VCaP (cell line): ENCODE results near the gene CPNE6.

ENCODE experiments used
- H3K27ac ChIP-seq: fragments of 450-650 bp; 2 replicates; pipeline ENCODE4 v1.5.1; 2017
- TF ChIP-seq, protein P1 (sequence below): fragments of 450-650 bp; conservative IDR thresholded peaks from 2 replicates; pipeline ENCODE4 v1.5.1; 2017; ENCODE audit warnings: mild to moderate bottlenecking, moderate library complexity

CPNE6 gene

DNA sequence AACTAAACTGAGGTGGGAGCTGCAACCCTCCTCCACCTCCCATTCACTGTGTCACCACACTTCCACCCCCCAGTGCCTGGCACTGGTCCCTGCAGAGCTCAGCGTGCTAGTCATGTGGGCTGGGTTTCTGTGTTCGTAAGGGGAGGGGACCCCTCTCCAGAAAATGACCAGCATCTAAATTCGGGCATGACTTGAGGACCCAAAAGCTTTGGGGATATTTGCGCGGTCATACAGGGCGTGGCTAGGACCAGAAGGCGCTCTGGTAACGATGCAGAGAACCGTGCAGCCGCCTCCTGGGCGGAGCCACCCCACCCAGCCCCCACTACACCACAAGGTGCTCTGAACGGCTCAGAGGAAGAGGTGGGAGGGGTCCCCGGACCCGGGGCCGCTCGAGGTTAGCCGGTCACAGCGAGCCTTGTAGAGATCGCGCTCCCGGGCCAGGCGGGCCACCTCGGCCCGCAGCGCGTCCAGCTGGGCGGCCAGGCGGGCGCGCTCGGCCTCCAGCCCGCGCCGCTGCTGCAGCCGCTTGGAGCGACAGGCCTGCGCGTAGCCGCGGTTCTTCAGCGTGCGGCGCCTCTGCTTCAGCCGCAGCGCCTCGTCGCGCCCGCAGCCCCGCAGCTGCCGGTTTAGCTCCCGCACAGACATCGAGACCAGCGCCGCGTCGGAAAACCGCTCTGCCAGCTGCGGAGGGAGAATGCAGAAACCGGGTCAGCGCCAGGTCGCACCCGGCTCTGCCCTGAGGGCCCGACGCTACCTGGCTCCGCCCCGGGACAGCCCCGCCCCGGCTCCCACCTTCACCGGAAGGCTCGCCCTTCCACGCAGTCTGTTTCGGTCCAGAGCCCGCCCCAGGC, 9.8 kb downstream of the CPNE6 start:
- TF ChIP-seq, protein P1, sequence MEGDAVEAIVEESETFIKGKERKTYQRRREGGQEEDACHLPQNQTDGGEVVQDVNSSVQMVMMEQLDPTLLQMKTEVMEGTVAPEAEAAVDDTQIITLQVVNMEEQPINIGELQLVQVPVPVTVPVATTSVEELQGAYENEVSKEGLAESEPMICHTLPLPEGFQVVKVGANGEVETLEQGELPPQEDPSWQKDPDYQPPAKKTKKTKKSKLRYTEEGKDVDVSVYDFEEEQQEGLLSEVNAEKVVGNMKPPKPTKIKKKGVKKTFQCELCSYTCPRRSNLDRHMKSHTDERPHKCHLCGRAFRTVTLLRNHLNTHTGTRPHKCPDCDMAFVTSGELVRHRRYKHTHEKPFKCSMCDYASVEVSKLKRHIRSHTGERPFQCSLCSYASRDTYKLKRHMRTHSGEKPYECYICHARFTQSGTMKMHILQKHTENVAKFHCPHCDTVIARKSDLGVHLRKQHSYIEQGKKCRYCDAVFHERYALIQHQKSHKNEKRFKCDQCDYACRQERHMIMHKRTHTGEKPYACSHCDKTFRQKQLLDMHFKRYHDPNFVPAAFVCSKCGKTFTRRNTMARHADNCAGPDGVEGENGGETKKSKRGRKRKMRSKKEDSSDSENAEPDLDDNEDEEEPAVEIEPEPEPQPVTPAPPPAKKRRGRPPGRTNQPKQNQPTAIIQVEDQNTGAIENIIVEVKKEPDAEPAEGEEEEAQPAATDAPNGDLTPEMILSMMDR = no peak
- H3K27ac ChIP-seq = peak overlapping the region; percentile 85

DNA sequence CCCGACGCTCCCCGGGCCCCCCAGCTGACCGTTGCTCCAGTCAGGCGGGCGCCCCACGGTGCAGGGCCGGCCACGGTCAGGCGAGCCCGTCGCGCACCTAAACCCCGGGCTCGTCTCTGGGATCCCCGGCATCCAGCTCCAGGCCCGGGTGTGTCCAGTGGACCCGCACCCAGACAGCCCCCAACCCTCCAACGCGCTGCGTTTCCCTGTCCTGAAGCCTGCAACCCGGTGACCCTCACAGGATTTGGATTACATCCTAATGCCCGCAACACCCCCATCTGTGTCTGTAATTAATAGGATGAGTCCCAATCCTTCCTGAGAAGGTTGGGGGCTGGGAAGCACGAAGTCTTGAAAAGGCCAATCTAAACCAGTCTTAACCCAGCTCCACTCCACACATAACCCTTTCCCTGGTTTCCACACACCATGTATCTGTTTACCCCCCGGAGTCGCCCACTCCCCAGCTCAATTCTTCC, 10.4 kb downstream of the CPNE6 start:
- peak overlapping the region; percentile 85 for H3K27ac ChIP-seq
- TF ChIP-seq, protein P1 = no peak

DNA sequence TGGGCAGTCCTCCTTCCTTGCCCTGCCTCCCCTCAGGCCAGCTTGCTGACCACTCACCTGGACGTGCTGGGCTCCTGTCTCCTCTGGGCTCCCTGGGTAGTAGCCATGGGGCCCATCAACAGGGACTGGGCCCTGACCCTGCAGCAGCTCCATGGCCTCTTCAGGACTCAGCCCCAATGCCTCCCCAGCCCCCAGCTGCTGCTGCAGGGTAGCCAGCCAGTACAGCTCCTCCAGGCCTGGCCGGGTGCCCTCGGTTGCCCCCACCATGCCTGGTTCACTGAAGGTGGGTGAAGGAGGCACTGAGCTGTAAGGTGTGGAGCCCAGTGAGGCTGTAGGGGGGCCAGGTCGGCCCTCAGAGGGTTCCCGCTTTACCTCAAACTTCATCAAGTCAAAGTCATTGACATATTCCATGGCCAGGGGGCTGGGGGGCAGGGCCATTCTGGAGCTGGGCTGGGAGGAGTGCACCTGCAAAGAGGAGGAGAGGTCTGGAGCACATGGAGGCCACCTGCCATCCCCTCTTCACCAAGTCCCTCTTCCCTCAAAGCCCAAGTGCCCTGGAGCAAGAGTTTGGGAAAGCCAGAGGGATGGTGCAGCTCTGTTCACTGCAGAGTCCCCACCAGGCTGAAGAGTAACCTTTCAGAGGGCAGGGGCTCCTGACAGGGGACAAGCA, 11.2 kb downstream of the CPNE6 start:
- H3K27ac ChIP-seq = no peak overlapping the region

DNA sequence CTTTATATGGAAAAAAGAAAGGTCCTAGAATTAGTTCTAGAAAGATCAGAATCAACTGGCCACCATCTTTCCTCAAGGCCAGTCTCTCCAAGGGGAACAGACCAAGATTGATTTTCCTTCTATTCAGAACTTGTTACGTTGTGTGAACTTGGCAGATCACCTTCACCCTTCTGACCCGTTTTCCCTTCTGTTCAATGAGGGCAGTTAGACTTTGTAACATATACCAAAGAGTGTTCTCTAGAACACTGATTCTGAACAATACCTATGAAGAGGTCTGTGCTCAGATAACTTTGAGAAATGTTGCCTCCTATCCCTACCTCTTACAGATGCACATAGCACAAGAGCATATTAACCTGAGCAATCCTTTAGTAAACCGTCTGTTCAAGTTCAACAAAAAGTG, 12.1 kb downstream of the CPNE6 start:
- TF ChIP-seq, protein P1 = no peak
- H3K27ac ChIP-seq = no peak overlapping the region

More for the DNA sequence above, 11.2 kb downstream of the CPNE6 start:
- TF ChIP-seq, protein P1 = no peak

DNA sequence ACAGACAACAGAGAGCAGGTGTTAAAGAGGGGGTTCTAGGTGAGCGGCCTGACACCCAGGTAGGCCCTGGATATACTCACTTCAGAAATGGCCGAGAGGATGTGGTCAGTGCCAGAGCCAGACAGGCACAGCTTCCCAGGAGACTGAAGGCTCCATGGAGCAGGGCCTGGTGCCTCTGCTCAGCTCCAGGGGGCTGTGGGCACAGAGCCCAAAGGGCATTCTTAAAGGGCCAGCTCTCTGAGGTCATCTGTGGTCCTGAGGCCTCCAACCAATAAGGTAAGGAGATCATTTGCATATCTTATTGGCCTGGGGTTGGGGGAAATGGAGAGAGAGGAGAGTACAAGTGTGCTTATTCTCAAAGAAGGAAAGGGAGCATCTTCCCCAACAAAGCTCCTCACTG, 13.1 kb downstream of the CPNE6 start:
- TF ChIP-seq, protein P1 = no peak
- no peak overlapping the region for H3K27ac ChIP-seq

DNA sequence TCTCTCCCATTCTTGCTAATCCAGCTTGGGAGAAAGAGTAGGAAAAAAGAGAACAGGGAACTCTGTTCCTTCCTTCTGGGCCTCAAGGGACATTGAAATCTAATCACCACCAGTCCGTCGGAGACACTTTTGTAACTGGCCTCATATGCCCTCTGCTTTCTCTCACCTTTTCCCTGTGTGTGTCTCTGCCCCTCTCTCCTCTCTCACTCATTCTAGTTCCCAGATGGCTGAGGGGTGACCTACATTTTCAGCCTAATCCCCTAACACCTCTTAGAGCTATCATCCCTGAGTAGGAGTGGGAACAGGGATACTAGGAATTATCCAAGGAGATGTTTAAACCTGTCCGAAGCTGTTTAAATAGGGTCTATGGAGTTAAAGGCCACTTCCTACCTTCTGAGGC, 13.9 kb downstream of the CPNE6 start:
- TF ChIP-seq, protein P1 = no peak
- no peak overlapping the region for H3K27ac ChIP-seq

DNA sequence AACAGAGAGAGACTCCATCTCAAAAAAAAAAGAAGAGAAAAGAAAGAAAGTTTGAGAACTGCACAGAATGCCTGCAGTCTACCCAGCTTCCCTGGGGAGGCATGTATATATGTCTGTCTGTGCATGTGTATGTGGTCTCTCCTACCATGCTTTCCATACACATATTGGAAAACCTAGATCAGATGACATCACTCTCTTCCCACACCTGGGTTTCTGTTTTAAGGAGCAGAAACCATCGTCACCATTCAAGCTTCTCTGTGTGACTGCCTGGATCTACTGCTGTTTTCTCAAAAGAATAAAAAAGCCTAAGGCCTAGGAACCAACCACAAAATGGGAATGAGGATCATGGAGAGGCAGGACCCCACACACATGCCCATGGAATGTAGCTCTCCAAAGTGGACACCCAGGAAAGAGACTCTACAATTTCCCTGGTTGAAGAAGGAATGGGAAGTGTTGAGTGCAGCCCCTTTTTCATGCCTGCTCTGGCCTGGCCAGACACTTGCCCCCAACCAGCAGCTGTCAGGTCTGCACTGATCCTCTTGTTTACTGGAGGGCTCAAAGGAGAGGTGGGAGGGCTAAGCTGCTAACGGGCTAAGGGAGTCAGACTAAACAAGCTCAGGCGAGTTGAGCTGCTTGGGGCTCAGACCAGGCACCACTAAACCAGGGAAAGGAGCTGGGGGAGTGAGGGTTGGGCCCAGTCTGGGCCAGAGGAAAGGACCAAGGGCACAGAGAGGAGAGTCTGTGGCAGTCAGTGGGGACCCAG, 15.0 kb downstream of the CPNE6 start:
- TF ChIP-seq, protein P1 = no peak
- H3K27ac ChIP-seq = no peak overlapping the region
